ENCODE data around the gene RAB27A. TPM values are rescaled to one million over a fixed set of nuclear protein-coding genes. Genes with fewer than 3 reads are reported as not detected.
"Not testable (repeated sequence)": the region's sequence is repeated elsewhere in the genome, so short reads cannot be mapped to it uniquely, and the experiment has no call there.

The RAB27A gene
- polyA plus RNA-seq, 1 of the 3 experiments (the other 2 are of a cell fraction): 9.6 TPM

DNA sequence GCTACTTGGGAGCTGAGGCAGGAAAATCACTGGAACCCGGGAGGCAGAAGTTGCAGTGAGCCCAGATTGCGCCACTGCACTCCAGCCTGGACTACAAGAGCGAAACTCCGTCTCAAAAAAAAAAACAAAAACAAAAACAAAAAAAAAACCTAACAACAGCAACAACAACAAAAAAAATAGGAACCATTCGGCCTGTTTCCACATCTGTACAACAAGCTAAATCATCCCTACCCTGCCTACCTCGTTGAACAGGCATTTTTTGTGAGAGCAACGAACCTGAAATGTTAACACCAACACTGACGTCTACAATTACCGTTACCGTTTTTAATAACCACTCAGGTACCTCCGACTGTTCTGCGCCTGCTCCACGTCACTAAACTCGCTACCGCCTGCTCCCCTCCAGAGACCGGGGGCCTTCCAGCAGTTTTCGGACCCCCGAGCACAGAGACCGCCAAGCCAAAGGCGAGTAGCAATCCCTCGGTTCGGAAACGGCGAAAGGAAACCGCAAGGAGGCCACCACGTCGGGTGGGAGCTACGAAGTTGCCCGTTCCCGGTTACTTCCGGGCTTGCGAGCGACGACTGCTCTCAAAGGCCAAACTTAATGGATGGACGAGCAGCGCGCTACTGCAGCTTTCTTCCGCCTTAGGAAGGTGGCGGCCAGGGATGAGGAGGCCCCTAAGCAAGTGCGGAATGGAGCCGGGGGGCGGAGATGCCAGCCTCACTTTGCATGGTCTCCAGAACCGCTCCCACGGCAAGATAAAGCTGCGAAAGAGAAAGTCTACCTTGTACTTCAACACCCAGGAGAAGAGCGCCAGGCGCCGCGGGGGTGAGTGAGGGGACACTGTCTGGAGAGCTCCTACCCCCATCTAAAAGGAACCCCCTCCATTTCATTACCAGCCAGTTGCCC is 29.2 kb upstream of the RAB27A start, which contains the start of the genes PIGB and PIGBOS1 (continued):
- TF ChIP-seq, protein P1, sequence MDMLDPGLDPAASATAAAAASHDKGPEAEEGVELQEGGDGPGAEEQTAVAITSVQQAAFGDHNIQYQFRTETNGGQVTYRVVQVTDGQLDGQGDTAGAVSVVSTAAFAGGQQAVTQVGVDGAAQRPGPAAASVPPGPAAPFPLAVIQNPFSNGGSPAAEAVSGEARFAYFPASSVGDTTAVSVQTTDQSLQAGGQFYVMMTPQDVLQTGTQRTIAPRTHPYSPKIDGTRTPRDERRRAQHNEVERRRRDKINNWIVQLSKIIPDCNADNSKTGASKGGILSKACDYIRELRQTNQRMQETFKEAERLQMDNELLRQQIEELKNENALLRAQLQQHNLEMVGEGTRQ (IDR thresholded peaks at IDR 0.05; ENCODE audit: borderline replicate concordance, low read depth, low read length): no peak
- TF ChIP-seq, protein P2, sequence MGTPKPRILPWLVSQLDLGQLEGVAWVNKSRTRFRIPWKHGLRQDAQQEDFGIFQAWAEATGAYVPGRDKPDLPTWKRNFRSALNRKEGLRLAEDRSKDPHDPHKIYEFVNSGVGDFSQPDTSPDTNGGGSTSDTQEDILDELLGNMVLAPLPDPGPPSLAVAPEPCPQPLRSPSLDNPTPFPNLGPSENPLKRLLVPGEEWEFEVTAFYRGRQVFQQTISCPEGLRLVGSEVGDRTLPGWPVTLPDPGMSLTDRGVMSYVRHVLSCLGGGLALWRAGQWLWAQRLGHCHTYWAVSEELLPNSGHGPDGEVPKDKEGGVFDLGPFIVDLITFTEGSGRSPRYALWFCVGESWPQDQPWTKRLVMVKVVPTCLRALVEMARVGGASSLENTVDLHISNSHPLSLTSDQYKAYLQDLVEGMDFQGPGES (IDR thresholded peaks at IDR 0.05; ENCODE audit: low read depth, low read length): no peak
- TF ChIP-seq RAD21 (IDR thresholded peaks at IDR 0.05; ENCODE audit: low read length): no peak; the same call in 1 of the 2 replicates
- no peak for TF ChIP-seq JUND (IDR thresholded peaks at IDR 0.05)
- TF ChIP-seq, protein P3, sequence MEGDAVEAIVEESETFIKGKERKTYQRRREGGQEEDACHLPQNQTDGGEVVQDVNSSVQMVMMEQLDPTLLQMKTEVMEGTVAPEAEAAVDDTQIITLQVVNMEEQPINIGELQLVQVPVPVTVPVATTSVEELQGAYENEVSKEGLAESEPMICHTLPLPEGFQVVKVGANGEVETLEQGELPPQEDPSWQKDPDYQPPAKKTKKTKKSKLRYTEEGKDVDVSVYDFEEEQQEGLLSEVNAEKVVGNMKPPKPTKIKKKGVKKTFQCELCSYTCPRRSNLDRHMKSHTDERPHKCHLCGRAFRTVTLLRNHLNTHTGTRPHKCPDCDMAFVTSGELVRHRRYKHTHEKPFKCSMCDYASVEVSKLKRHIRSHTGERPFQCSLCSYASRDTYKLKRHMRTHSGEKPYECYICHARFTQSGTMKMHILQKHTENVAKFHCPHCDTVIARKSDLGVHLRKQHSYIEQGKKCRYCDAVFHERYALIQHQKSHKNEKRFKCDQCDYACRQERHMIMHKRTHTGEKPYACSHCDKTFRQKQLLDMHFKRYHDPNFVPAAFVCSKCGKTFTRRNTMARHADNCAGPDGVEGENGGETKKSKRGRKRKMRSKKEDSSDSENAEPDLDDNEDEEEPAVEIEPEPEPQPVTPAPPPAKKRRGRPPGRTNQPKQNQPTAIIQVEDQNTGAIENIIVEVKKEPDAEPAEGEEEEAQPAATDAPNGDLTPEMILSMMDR (IDR thresholded peaks at IDR 0.05): no peak; the same call in 1 of the 2 replicates
- peak; percentile 100 for TF ChIP-seq ELF1 (IDR thresholded peaks at IDR 0.05)
- TF ChIP-seq POLR2AphosphoS5 (IDR thresholded peaks at IDR 0.05; ENCODE audit: low read depth, low read length): peak; percentile 87
- TF ChIP-seq RCOR1 (IDR thresholded peaks at IDR 0.05; ENCODE audit: low read length): 0 out of 2 replicates have a peak, but pooled peaks have one; percentile 30
- TF ChIP-seq EZH2phosphoT487 (IDR thresholded peaks at IDR 0.05; ENCODE audit: borderline replicate concordance, low read depth): no peak
- peak; percentile 81 for TF ChIP-seq MXI1 (IDR thresholded peaks at IDR 0.05; ENCODE audit: low read depth, low read length)
- no peak for TF ChIP-seq NFIC (IDR thresholded peaks at IDR 0.05; ENCODE audit: borderline replicate concordance)

DNA sequence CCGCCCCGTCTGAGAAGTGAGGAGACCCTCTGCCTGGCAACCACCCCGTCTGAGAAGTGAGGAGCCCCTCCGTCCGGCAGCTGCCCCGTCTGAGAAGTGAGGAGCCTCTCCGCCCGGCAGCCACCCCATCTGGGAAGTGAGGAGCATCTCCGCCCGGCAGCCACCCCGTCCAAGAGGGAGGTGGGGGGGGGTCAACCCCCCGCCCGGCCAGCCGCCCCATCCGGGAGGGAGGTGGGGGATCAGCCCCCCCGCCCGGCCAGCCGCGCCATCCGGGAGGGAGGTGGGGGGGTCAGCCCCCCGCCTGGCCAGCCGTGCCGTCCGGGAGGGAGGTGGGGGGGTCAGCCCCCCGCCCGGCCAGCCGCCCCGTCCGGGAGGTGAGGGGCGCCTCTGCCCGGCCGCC is 13.2 kb upstream of the RAB27A start:
- H3K27ac ChIP-seq (ENCODE audit: low read depth in 2 of 2, low read length in 1 of 2); H3K27me3 ChIP-seq (ENCODE audit: insufficient read depth); DNase-seq; H3F3A ChIP-seq (replicated peaks; ENCODE audit: insufficient read depth); H3K4me2 ChIP-seq; POLR2A ChIA-PET; H3K4me1 ChIP-seq (ENCODE audit: control insufficient read depth in 1 of 2, insufficient read depth in 2 of 2, low read depth in 1 of 2, low read length in 1 of 2); H3K9me3 ChIP-seq; H2AFZ ChIP-seq (ENCODE audit: low read depth); H3K79me2 ChIP-seq (ENCODE audit: insufficient read depth); H3K9me2 ChIP-seq; CTCF ChIA-PET; H3K4me3 ChIP-seq (ENCODE audit: low read depth in 2 of 2, low read length in 1 of 2); H4K20me1 ChIP-seq (ENCODE audit: insufficient read depth); H3K9ac ChIP-seq; H3K36me3 ChIP-seq (replicated peaks in 1 of 2; ENCODE audit: control insufficient read depth in 1 of 2, insufficient read depth in 2 of 2, low read length in 1 of 2): not testable (repeated sequence)
- WGBS (ENCODE audit: low lambda C conversion rate): no CpG with 5 or more reads among the region's 32 CpGs
